Fibroblast of the aortic adventitia (primary cell): ENCODE measurements around the gene CIB1. TPM values are rescaled to one million over a fixed set of nuclear protein-coding genes. Genes with fewer than 3 reads are reported as not detected.
"Not testable (repeated sequence)": the region's sequence is repeated elsewhere in the genome, so short reads cannot be mapped to it uniquely, and the experiment has no call there.

Experiments used
- DNase-seq: peaks from one replicate; pipeline ENCODE4 v3.0.0-alpha.2; 2010; ENCODE audit warnings: low read depth
- H3K4me3 ChIP-seq: 2 replicates; pipeline ENCODE4 v1.5.1; 2011; ENCODE audit warnings: low read depth, mild to moderate bottlenecking, control low read depth, low read length, moderate library complexity
- CTCF ChIP-seq: IDR thresholded peaks from 2 replicates; pipeline ENCODE4 v1.5.1; 2011; ENCODE audit warnings: mild to moderate bottlenecking, low read length, control low read depth, inconsistent platforms; ENCODE audit not compliant: insufficient read depth
- total RNA-seq: library from RNA; depleted of rRNA; stranded (reverse); fragments of >200 nt; gene quantifications from 2 replicates; pipeline ENCODE4 v1.2.3, GENCODE V29; 2012; ENCODE audit warnings: low replicate concordance

Gene CIB1
- 12.8 and 32.3 TPM in 2 replicates for total RNA-seq

DNA sequence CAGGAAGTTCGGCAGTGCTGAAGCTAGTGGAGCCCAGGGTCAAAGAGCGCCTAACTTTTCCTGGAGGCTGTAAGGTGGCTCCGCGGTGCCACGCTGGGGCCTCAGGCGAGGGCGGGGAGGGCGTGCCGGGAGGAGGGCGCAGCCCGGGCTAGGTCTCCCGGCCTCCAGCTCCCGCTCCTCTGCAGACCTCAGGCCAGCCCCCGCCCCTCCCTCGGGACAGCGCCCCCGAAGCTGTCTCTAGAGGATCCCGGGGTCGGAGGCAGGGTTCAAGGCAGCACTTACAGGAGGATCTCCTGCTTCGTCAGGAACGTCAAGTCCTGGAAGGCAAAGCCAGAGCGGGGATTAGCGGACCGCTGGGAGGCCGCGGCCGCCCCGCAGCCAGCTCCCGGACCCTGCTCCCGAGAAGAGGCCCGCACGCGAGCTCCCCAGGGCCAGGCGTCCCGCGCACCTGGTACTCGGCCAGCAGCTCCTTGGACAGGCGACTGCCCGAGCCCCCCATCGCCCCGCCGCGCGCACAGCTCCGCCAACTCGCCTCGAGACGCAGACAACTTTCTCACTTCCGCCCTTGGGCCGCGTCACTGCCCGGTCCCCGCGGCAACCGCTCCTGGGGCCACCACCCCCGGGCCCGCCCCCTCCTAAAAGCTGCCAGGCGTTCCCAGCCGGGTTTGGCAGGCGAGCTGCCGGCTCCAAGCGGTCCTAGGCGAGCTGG, at the start of gene CIB1:
Gene CIB1, minus strand, starts transcription at position 555 of the 709 bp plus-strand sequence. Its CDS starts 56 bp downstream, at position 499.
- DNase-seq, result peak; percentile 96
- H3K4me3 ChIP-seq, result peak within 1 kb of the TSS; percentile 87
- no peak for TF ChIP-seq CTCF

DNA sequence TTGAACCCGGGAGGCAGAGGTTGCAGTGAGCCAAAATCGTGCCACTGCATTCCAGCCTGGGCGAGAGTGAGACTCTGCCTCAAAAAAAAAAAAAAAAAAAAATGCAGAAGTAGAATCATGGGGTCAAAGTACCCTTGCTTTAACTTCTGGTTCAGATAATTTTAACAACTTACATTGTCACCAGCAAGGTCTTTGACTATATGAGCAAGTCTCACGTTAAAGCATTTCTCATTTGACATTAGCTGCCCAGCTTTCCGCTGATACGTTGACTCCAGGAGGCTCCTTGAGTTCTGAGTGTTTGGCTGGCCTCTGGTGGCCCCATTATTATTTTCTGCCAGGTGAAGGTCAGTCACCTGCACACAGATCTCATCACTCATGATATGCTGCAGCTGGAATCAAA, 47.9 kb upstream of the CIB1 start:
- H3K4me3 ChIP-seq, DNase-seq: not testable (repeated sequence)

DNA sequence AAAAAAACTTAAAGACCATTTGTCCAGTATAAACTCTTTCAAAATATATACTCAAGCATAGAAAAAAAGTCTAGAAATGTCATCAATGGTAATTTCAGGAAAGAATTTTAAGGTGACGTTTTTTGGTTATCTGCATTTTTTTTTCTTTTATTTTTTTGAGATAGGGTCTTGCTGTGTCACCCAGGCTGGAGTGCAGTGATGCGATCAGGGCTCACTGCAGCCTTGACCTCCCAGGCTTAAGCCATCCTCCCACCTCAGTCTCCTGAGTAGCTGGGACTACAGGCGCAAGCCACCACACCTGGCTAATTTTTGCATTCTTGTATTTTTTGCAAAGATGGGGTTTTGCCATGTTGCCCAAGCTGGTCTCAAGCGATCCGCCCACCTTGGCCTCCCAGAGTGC, 47.0 kb upstream of the CIB1 start:
- DNase-seq, H3K4me3 ChIP-seq: not testable (repeated sequence)

DNA sequence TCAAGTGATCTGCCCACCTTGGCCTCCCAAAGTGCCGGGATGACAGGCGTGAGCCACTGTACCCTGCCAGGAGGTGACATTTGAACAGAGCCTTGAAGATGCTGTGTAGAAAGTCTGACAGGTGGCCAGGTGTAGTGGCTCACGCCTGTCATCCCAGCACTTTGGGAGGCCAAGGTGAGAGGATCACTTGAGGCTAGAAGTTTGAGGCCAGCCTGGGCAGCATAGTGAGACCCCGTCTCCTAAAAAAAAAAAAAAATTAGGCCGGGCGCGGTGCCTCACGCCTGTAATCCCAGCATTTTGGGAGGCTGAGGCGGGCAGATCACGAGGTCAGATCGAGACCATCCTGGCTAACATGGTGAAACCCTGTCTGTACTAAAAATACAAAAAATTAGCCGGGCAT, 44.7 kb upstream of the CIB1 start:
- not testable (repeated sequence) for DNase-seq, H3K4me3 ChIP-seq

DNA sequence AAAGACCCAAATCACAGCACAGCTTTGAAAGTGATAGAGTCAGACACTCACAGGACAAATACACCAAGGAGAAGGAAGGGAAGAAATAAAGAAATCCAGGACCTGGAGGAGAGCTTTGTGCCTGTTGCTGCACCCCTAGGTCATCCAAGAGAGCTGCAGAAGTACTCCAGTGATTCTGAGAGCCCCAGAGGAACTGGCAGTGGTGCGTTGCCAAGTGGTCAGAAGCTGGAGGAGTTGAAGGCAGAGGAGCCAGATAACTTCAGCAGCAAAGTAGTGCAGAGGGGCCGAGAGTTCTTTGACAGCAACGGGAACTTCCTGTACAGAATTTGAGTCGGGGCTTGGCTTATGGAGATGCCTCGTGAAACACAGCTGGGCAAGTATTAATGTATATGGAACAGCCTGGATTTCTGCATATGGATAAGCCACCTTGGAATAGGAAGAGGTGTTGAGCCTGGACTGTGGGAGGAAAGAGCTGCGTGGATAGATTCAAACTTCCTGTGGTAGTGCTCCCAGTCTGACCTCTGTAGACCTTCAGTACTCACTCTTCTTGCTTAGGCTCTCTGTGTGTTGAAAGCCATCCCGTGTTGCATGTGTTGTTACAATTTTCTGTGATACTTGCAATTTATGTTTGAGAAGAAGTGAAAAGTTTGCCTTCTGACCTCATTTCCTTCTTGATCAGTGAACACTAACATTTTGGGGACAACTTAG, 37.9 kb upstream of the CIB1 start:
- no peak overlapping the region for H3K4me3 ChIP-seq
- TF ChIP-seq CTCF, result no peak
- no peak for DNase-seq

GRCh38 chr15:90270502-90271150, 36.9 kb upstream of the CIB1 start:
- TF ChIP-seq CTCF, result no peak
- no peak overlapping the region for H3K4me3 ChIP-seq
- no peak for DNase-seq

- DNase-seq, result no peak
- no peak overlapping the region for H3K4me3 ChIP-seq
- TF ChIP-seq CTCF, result no peak
These were observed 34.7 kb upstream of the CIB1 start for GRCh38 chr15:90268415-90268814.

- TF ChIP-seq CTCF, result no peak
- peak; percentile 40 for DNase-seq
- H3K4me3 ChIP-seq, result peak overlapping the region; percentile 87
These were observed 32.7 kb upstream of the CIB1 start for GRCh38 chr15:90266485-90266884.
